ENCODE measurements around the gene CLNS1A.

The CLNS1A gene, protein sequence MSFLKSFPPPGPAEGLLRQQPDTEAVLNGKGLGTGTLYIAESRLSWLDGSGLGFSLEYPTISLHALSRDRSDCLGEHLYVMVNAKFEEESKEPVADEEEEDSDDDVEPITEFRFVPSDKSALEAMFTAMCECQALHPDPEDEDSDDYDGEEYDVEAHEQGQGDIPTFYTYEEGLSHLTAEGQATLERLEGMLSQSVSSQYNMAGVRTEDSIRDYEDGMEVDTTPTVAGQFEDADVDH

DNA sequence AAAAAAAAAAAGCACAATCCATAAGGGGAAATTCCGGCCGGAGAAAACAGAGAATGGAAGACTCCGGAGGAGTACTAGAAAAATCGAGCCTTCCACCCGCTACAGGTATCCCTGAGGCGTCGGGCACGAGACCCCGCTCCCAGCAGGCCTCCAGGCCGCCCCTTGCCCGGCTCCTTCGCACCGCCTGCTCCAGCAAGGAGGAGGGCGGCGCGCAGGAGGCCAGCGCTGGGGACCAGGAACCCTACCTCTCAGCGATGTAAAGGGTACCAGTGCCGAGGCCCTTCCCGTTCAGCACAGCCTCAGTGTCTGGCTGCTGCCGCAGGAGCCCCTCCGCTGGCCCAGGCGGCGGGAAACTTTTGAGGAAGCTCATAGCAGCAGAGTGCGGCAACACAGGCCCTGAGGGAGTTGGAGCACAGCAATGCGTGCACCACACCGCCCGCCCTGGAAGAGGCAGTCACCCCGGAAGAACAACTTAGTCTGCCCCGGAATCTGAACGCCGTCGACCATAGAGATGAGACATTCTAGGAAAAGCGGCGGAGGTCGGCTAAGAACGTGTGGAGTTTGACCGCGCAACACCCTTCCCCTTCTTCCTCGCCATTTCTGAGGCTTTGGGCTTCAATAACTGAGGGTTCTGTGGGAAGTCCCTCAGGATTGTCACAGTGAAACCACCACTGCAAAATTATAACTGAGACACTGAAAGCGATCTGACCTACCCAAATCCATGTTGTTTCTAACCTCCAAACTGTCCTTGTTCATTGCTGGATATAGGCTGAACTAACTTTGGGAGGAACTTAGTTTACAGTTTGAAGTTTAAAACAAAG lies at the start of gene CLNS1A:
Gene CLNS1A (minus strand): TSS at position 450 of the 821 bp plus-strand sequence. CDS start 80 bp downstream, at position 370.
- H3K4me2 ChIP-seq (ENCODE audit: low read length): peak within 1 kb of the TSS; percentile 77
- no peaks in the 10 kb centered on the region for H3K9me3 ChIP-seq (ENCODE audit: control insufficient read depth, low read length)
- peak within 1 kb of the TSS; percentile 93 for H2AFZ ChIP-seq
- H3K4me1 ChIP-seq: no peaks in the 10 kb centered on the region
- no peaks in the 10 kb centered on the region for H3K36me3 ChIP-seq (ENCODE audit: control insufficient read depth, insufficient read depth, low read length)
- peak within 1 kb of the TSS; percentile 88 for H3K4me3 ChIP-seq (ENCODE audit: low read depth, low read length)
- peak within 1 kb of the TSS; percentile 46 for H3K9ac ChIP-seq
- H3K27ac ChIP-seq: peak within 1 kb of the TSS; percentile 79
- H3K27me3 ChIP-seq (ENCODE audit: control insufficient read depth, insufficient read depth, low read length): no peaks in the 10 kb centered on the region
- no peak for TF ChIP-seq CTCF (IDR thresholded peaks at IDR 0.05)
- H3K79me2 ChIP-seq: peaks cover 5% of the 10 kb centered on the region

- Histone ChIP-seq H3K9me3 (ENCODE audit: control insufficient read depth, low read length) (no peaks in the 10 kb centered on the region), H3K27ac (no peak overlapping the region), H3K4me2 (ENCODE audit: low read length) (no peak overlapping the region), H3K4me1 (no peaks in the 10 kb centered on the region), H2AFZ (no peak overlapping the region), H3K4me3 (ENCODE audit: low read depth, low read length) (no peak overlapping the region), H3K36me3 (ENCODE audit: control insufficient read depth, insufficient read depth, low read length) (no peaks in the 10 kb centered on the region), H3K9ac (no peak overlapping the region), H3K79me2 (no peaks in the 10 kb centered on the region), H3K27me3 (ENCODE audit: control insufficient read depth, insufficient read depth, low read length) (no peaks in the 10 kb centered on the region)
- TF ChIP-seq CTCF (IDR thresholded peaks at IDR 0.05): no peak
These were observed 49.5 kb upstream of the CLNS1A start for GRCh38 chr11:77687088-77687487.

- Histone ChIP-seq H3K4me1 (no peaks in the 10 kb centered on the region), H3K9me3 (ENCODE audit: control insufficient read depth, low read length) (no peaks in the 10 kb centered on the region), H3K4me3 (ENCODE audit: low read depth, low read length) (no peak overlapping the region), H2AFZ (no peak overlapping the region), H3K27ac (no peak overlapping the region), H3K27me3 (ENCODE audit: control insufficient read depth, insufficient read depth, low read length) (no peaks in the 10 kb centered on the region), H3K9ac (no peak overlapping the region), H3K79me2 (no peaks in the 10 kb centered on the region), H3K36me3 (ENCODE audit: control insufficient read depth, insufficient read depth, low read length) (no peaks in the 10 kb centered on the region), H3K4me2 (ENCODE audit: low read length) (no peak overlapping the region)
- no peak for TF ChIP-seq CTCF (IDR thresholded peaks at IDR 0.05)
These were observed 39.5 kb upstream of the CLNS1A start for GRCh38 chr11:77677138-77677537.

DNA sequence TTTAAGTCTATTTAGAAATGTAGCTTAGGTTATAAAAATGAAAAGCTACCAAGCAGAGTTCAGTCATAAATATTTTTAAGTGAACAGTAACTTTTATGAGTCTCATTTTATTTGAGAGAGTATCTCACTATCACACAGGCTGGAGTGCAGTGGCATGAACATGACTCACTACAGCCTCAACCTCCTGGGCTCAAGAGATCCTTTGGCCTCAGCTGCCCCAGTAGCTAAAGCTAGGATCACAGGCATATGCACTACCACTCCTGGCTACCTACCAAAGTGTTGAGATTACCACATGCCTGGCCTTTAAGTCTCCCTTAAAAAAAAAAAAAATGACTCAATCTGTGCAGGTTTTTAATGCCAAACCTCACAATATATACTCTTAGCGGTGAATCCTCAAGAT lies 34.7 kb upstream of the CLNS1A start:
- Histone ChIP-seq H3K4me1 (no peaks in the 10 kb centered on the region), H3K4me2 (ENCODE audit: low read length) (no peak overlapping the region), H3K27ac (no peak overlapping the region), H3K9ac (no peak overlapping the region), H3K79me2 (no peaks in the 10 kb centered on the region), H2AFZ (no peak overlapping the region), H3K27me3 (ENCODE audit: control insufficient read depth, insufficient read depth, low read length) (no peaks in the 10 kb centered on the region), H3K4me3 (ENCODE audit: low read depth, low read length) (no peak overlapping the region), H3K36me3 (ENCODE audit: control insufficient read depth, insufficient read depth, low read length) (no peaks in the 10 kb centered on the region), H3K9me3 (ENCODE audit: control insufficient read depth, low read length) (no peaks in the 10 kb centered on the region)
- no peak for TF ChIP-seq CTCF (IDR thresholded peaks at IDR 0.05)
